M059J (cell line): ENCODE data around the gene NUP205. TPM values are rescaled to one million over a fixed set of nuclear protein-coding genes. Genes with fewer than 3 reads are reported as not detected.
"Not testable (repeated sequence)": the region's sequence is repeated elsewhere in the genome, so short reads cannot be mapped to it uniquely, and the experiment has no call there.

Experiments
- DNase-seq: peaks from one replicate; pipeline ENCODE4 v3.0.0-alpha.2; 2012; ENCODE audit warnings: low read depth
- total RNA-seq: library from RNA; depleted of rRNA; stranded (reverse); fragments of >200 nt; shearing (Covaris generic); gene quantifications from 2 replicates; pipeline ENCODE4 v1.2.3, GENCODE V29; 2014

Gene NUP205
- total RNA-seq, 1 experiment from 2014 or later = 109 TPM

DNA sequence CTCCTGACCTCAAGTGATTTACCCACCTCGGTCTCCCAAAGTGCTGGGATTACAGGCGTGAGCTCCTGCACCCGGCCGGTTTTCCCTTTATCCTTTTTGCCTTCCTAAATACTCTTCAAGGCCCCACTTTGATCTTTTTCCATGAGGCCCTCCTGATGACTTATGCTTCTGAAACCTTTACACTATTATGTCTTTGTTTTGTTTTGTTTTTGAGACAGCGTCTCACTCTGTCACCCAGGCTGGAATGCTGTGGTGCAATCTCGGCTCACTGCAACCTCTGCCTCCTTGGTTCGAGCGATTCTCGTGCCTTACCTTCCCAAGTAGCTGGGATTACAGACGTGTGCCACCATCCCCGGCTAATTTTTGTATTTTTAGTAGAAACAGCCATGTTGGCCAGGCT, 108.4 kb downstream of the NUP205 start:
- peak; percentile 57 for DNase-seq

DNA sequence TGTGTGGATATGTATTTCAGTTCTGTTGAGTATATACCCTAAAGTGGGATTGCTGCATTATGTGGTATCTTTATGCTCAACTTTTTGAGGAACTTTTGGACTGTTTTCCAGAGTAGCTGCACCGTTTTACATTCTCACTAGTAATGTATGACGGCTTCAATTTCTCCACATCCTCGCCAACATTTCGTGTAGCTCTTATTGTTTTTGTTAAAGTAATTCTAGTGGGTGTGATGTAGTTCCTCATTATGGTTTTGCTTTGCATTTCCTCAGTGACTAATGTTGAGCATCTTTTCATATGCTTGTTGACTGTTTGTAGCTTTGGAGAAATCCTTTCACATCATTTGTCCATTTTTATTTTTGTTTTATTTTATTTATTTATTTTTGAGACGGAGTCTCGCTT, 109.1 kb downstream of the NUP205 start:
- no peak for DNase-seq

DNA sequence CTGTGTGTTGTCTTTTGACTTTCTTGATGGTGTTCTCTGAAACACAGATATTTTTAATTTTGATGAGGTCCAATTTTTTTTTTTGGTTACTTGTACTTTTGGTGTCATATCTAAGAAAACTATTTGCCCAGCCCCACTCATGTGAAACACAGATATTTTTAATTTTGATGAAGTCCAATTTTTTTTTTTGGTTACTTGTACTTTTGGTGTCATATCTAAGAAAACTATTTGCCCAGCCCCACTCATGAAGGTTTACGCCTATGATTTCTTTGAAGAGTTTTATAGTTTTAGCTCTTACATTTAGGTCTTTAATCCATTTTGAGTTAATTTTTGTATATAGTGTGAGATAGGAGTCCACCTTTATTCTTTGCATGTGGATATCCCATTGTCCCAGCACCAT, 109.9 kb downstream of the NUP205 start:
- DNase-seq = not testable (repeated sequence)

DNA sequence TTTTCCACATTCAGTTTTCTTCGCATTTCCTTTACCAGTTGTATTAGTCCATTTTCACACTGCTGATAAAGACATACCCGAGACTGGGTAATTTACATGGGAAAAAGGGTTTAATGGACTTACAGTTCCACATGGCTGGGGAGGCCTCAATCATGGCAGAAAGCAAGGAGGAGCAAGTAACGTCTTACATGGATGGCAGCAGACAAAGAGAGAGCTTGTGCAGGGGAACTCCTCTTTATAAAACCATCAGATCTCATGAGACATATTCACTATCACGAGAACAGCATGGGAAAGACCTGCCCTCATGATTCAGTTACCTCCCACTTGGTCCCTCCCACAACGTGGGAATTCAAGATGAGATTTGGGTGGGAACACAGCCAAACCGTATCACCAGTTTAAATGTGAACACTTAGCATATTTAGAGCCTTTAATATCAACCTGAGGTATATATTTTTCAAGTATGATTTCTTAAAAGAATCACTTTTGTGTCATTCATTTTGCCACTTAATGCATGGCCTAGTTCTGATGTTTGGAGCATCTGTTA, 111.2 kb downstream of the NUP205 start:
- not testable (repeated sequence) for DNase-seq

DNA sequence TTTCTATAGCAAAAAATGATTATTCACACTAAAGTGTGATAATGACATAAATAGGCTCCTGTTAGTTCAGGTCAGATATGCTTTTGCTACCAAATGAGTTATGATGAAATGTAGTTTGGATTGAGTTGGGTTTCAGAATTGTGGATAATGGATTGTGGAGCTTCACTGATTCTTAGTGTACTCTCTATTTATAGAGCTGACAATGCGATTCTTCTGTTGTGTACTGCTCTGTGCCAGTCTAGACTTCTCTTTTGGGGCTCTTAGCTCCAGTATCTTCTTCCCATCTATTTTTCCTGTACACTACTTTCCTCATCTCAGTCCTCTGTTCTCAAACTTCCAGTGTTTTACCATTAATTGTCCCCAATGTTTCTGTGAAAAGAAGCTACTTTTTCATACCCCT, 112.1 kb downstream of the NUP205 start:
- DNase-seq = no peak

DNA sequence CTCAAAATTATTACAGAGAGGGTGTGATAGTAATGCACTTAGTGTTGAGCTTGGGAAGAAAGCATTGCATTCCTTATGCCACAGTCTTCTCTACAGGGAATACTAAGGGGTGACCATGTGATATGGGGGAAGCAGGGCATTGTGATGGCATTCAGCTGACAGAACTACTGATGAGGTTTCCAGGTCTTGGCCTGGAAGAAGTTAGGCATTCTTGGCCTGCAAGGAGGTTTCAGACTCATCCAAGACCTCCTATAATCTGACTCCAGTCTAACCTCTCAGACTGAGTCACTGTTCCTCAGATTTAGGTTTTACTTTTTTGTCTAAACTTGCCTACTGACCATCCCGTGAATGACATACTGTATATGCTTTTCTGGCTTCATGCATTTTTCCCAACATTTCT, 112.5 kb downstream of the NUP205 start:
- peak; percentile 90 for DNase-seq

DNA sequence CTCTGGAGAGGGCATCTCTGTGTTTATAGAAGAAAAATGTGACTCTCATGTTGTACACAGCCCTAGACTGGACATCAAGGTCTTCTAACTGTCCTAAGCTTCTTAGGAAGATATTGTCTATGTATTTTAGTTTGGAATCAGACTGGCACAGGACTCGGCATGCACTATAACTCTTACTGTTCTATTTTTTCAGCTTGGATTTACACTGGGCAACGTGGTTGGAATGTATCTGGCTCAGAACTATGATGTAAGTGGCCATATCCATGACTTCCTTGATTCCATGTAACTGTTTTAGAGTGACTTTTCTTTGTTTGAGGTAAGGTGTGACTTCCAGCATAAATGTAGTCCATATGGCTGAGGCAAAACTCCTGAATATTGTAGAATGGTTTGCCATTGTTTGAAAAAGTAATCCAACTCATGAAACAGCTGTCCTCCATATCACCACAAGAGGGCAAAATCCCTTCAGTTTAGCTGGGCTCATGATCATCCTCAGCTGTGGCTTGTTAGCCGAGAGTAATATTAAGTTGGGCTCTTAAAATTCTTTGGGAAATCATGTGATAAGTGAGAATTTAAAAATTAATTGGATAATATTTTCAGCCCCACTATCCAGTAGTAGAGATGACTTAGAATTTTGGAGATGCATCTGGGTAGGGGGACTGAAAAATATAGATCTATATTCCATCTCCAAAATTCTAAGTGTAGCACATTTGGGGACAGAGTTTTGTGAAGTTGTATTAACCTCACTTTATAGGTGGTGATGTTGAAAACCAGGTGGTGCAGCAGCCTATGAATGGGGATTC, 115.0 kb downstream of the NUP205 start:
- DNase-seq = peak; percentile 82

DNA sequence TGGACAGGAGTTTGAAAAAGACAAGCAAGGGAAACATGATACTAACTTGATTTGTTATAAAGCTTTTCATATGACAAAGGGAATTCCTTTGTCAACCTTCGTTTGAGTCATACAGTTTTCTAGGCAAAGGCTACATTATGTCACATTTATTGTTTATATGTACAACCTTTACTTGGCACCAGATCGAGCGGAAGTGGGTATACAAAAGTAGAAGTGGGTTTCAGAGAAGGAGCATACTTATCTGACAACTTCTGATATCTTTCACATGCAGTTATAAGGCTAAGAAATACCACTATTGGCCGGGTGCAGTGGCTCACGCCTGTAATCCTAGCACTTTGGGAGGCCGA, 115.6 kb downstream of the NUP205 start:
- DNase-seq = peak; percentile 95

DNA sequence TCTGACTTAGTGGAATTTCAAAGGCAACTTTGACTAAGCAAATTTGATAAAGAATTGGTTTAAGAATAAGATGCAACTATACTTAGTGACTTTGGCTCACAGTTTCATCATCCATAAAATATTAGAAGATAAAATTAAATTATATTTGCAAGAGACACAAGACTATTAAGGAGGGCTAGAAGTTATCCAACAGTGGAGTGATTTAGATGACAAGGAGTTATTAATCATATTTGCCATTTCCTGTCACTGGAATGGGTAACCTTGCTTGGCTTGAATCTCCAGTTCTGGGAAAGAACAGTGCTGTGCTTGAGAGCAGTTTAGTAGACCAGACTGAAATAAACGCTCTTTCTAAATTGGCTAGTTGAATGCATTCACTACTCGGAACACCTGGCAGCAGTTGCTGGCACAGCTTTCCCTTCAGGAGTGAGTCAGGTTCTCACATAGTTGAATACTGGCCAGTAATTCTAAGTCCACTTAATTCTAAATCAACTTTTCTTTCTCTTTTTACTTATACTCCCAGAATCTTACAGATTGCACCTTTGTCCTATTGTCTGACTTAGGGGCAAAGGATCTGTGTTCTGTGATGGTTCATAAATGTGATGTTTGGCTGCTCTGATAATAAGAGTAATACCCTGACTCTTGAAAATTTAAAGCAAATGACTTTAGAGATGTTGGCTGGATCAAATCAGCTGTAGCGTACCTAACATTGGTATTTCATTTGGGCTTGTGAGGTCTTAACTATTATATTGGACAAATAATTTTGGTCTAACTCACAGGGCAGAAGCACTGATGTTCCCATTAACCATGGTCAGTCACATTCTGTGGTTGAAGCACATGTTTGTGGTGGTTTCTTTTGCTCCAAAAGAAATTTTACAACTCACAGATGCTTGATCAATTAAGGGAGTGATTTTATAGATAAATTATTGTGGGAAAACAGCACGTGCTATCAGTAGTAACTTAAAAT, 121.2 kb downstream of the NUP205 start:
- peak; percentile 90 for DNase-seq

DNA sequence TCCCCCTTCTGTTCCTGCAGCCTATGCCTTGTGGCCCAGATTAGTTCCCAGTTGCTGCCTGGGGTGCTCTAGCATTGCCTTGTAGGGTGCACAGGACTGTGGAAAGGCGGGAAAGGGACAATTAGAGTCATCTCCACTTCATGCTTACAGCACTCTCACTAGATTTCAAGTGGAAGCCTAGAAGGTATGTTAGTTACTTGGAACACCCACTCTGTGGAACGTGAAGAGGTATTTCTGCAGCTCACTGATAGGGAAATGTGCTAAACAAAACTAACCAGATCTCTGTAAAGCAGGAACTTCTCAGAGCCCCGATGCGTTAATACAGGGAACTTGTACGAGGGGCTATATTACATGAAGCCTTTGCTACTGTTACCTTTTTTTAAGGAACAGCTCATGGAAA, 124.0 kb downstream of the NUP205 start:
- DNase-seq = no peak

DNA sequence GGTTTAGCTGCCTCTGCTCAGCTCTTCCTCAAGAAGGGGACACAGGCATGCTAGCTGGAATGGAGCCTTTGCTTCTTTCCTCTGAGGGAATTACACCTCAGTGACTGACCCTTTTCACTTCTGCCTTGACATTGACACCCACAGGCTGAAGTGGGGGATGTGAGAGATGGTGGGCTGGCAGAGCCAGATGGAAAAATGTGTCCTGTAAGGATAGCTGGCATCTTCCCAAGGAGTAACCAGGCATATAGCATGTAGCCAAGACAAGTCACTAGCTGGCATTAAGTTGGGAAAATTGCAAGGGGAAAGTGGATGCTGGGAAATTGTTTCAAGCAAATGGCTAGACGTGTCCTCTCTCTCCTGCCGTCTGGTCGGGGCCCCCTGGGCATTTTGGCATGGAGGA, 124.5 kb downstream of the NUP205 start:
- peak; percentile 26 for DNase-seq

DNA sequence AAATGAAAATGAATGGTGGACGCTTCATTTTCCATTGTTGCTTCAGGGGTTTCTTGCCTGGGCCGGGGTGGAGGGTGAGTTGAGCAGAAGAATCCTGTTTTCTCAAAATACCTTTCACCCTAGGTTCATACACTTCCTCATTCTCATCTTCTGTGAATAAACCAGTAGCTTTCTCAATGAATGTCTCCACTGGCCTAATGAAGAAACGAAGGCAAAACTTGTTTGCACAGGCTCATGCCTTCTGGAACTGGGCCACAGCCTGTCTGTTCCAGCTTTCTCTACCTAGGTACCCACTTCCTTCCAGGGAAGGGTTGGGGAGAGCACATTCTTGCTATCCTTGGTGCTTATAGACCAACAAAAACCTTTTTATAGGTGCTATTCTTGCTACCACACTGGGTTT, 125.9 kb downstream of the NUP205 start:
- no peak for DNase-seq

DNA sequence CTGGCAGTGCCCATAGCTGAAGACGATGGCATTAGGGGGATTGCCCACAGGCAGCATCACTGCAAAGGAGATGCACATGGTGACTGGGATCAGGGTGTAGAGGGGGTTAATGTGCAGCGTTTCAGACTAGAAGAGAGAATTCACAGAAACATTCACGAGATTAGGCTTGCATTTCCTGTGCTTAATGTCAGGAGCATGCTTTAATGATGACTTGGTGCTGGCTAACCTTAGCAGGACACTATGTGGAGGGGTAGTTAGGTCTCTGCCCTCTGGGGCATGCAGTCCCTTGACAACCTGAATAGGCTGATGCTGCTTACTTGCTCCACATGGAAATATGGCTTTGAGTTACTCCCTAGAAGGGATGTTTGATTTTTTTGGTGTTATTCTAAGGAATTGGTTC, 126.4 kb downstream of the NUP205 start:
- peak; percentile 86 for DNase-seq

DNA sequence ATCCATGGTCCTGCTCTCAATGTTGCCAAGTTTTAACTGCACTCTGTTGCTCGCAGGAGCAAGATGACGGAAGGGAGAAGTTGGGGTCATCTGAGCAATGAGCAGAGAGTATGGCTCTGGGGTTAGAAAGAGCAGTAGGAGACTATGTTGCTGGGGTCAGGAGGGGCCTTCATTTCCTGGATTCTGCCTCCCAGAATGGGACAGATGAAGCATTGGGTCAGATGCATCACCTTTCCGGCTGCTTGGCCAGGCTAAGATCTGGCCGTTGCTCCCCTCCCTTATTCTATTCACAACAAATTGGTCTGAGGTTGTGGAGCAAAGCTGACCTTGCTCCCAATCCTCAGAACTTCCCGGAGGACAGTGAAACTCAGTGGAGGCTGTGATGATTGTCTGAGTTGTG, 127.0 kb downstream of the NUP205 start:
- DNase-seq = peak; percentile 30

DNA sequence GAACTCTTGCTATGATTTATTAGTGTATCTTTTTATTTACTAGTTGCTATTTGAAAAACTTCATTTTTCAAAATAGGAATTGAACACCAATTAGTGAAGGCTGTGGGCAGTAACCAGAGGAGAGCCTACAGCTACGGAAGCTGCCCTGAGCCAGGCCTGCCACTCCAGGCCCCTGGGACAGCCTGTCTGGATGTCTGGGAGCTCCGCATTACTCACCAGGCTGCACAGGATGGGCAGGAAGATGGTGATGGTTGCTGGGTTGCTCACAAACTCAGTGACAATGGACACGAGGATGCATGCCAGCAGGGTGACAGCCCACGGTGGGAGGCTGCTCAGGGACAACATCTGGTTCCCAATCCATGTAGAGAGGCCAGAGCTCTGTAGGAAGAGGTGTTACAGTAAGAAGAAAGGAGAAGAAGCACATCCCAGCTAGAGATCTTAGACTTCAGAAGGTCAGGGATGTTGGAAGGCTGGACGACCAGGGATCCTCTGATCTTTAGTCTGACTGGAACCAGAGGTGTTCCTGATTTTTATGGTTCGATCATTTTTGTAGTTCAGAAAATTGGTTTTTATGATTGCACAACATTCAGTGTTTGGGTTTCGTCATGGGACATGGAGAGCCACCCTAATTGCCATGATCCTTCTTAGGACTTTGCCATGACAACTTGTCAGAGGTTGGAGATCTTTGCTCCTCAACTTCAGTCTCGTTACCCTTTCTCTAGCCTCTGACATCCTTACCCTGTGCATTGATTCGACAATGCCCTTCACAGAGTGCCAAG, 127.8 kb downstream of the NUP205 start:
- DNase-seq = peak; percentile 76

DNA sequence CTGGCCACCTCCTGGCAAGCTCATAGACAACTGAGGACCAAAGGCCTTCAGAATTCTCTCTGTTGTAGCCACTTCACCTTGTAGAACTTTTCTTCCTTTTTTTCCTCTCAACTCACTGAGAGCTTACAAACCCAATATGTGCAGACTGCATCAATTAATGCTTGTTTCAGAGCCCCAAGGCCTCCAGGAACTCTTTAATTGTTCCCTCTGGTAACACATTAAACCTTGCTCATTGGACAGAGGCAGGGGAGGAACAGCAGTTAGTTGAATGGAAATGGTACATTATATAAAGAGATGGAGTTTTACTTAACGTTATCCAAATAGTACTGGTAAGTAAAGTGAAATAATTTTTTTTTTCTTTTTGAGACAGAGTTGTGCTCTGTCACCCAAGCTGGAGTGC, 129.7 kb downstream of the NUP205 start:
- no peak for DNase-seq

DNA sequence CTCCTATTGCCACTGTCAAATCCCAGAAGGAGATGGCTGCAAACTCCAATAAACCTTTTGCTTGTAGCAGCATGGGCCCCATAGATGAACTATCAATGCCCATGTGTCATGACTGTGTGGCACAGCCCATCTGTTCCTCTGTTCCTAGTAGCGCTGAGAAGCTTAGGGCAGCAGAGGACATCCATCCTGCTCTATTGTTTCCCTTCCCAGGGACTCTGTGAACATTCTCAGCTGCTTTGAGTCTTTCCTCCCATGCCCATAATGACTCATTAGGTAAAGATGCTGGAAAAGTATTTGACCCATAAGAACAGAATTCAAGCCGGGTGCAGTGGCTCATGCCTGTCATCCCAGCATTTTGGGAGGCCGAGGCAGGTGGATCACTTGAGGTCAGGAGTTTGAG, 132.8 kb downstream of the NUP205 start:
- peak; percentile 88 for DNase-seq

DNA sequence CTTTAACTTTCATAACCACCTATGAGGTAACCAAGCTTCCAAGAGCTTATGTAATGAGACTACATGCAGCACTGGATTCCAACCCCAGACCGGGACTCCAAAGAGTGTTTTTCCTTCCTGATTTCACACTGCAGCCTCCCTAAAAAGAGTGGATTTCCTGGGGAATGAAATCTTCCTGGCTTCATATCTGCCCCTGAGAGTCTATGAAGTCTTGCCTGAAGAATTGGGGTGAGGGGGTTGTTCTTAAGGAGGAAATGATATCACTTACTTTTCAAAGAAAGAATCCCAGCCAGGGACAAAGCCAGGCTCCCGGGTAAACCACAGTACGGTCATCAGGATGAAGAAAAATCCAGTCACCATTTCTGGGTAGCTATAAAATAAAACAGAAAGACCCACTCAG, 134.3 kb downstream of the NUP205 start:
- peak; percentile 70 for DNase-seq

DNA sequence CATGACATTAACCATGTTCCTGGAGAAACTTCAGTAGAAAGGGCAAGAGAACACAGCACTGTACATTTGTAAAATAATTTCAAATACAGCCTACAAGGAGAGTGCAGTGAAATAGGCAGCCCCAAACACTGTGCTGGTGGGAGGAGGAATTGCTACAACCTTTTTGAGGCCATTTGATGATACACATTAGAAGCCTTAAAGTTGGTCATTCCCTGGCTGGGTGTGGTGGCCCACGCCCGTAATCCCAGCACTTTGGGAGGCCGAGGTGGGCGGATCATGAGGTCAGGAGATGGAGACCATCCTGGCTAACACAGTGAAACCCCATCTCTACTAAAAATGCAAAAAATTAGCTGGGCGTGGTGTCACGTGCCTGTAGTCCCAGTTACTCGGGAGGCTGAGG, 134.9 kb downstream of the NUP205 start:
- DNase-seq = not testable (repeated sequence)

DNA sequence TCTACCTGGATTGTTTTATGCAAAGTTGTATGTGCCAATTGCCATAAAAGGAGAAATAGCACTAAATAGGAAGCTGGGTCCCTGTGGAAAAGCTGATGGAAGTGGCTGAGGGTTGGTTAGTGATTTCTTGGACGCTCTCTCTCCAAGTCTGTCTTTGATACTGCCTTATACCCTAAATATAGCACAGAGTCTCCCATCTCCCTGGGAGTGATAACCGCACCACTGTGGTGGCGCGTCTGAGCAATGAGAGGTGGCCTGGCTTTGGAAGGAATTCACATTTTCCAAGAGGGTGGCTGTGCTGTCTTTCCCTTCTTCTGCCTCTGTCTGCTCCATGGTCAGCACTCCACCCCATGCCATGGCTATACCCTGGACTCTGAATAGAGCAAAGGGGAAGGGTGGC, 135.8 kb downstream of the NUP205 start:
- DNase-seq = no peak

DNA sequence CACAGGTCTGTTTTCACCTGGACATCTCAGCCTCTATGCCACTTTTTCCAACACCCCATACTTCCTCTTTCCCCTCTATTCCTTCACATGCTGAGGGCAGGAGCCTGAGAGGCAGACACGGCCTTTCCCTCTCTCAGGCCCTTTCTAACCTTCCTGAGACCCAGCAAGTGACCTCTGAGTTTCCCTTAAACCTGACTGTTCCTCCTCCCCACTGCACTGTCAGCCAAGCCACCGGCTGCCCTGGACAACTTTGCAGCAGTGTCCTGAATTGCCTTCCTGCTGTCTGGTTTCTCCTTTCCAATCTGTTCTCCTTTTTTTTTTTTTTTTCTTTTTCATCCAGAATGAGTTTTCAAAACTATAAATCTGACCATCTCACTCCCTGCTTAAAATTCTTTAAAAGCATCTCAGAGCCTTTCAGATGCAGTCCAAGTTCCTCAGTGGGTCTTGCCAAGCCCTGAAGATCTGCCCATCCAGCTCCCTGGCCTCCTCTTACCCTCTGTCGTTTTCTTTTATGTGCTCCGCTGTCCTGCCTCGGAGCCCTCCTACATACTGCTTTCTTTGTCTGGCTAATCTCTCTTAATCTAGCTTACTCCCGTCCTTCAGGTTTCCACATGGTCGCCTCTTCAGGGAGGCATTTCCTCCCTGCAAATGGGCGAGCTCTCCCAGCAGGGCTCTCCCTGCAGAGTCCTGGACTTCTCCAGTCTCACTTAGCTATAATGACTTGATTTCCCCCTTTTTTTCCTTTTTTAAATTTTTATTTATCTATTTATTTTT, 139.7 kb downstream of the NUP205 start:
- no peak for DNase-seq
